ENCODE data around the gene NTRK2. TPM values are rescaled to one million over a fixed set of nuclear protein-coding genes. Genes with fewer than 3 reads are reported as not detected.

NTRK2 gene
- total and polyA plus RNA-seq, 5 experiments from 2014 or later: not detected

GRCh38 chr9:85014292-85014691 is 344.8 kb downstream of the NTRK2 start:
- H3K9me3 Mint-ChIP-seq: no peaks in the 10 kb centered on the region
- peaks cover 5 to 20% (median 12%) of the 10 kb centered on the region in 5 donors for H3K27me3 Mint-ChIP-seq
- ATAC-seq (no peak), DNase-seq (no peak)
- no peak overlapping the region for H3K4me3 Mint-ChIP-seq
- H3K4me1 Mint-ChIP-seq: no peaks in the 10 kb centered on the region
- H3K27ac Mint-ChIP-seq: no peak overlapping the region
- POLR2A ChIA-PET: no interaction called here
- no peaks in the 10 kb centered on the region for H3K36me3 Mint-ChIP-seq

GRCh38 chr9:85016384-85017006 is 347.0 kb downstream of the NTRK2 start:
- POLR2A ChIA-PET: no interaction called here
- H3K27me3 Mint-ChIP-seq: peaks cover 7 to 29% (median 10%) of the 10 kb centered on the region in 5 donors
- ATAC-seq: no peak
- H3K36me3 Mint-ChIP-seq: no peaks in the 10 kb centered on the region
- no peak overlapping the region for H3K27ac Mint-ChIP-seq
- H3K4me3 Mint-ChIP-seq: no peak overlapping the region
- H3K4me1 Mint-ChIP-seq: no peaks in the 10 kb centered on the region
- no peaks in the 10 kb centered on the region for H3K9me3 Mint-ChIP-seq
- no peak for DNase-seq

- H3K4me3 Mint-ChIP-seq: no peak overlapping the region
- no peaks in the 10 kb centered on the region for H3K9me3 Mint-ChIP-seq
- no peaks in the 10 kb centered on the region for H3K36me3 Mint-ChIP-seq
- no peaks in the 10 kb centered on the region for H3K4me1 Mint-ChIP-seq
- H3K27me3 Mint-ChIP-seq: peaks cover 0 to 13% (median 1%) of the 10 kb centered on the region in 5 donors
- peak overlapping the region in 1 of 10 donors; percentile 15 for H3K27ac Mint-ChIP-seq
- DNase-seq (no peak), ATAC-seq (no peak)
- POLR2A ChIA-PET: no interaction called here
Observed at GRCh38 chr9:85020791-85021190, 351.3 kb downstream of the NTRK2 start.

- no peaks in the 10 kb centered on the region for H3K36me3 Mint-ChIP-seq
- ATAC-seq (no peak), DNase-seq (no peak)
- H3K27ac Mint-ChIP-seq: no peak overlapping the region
- no peak overlapping the region for H3K4me3 Mint-ChIP-seq
- H3K27me3 Mint-ChIP-seq: peaks cover 0 to 10% (median 0%) of the 10 kb centered on the region in 5 donors
- no peaks in the 10 kb centered on the region for H3K9me3 Mint-ChIP-seq
- POLR2A ChIA-PET: no interaction called here
- no peaks in the 10 kb centered on the region for H3K4me1 Mint-ChIP-seq
Observed at GRCh38 chr9:85021686-85022085, 352.2 kb downstream of the NTRK2 start.

- Mint-ChIP-seq H3K36me3 (no peaks in the 10 kb centered on the region), H3K27ac (no peak overlapping the region), H3K9me3 (peaks cover 0 to 2% (median 0%) of the 10 kb centered on the region in 9 donors), H3K4me3 (no peak overlapping the region), H3K27me3 (peaks cover 0 to 10% (median 2%) of the 10 kb centered on the region in 5 donors), H3K4me1 (no peaks in the 10 kb centered on the region)
- DNase-seq (no peak), ATAC-seq (no peak)
- POLR2A ChIA-PET: no interaction called here
Observed at GRCh38 chr9:85024374-85024773, 354.8 kb downstream of the NTRK2 start.

DNA sequence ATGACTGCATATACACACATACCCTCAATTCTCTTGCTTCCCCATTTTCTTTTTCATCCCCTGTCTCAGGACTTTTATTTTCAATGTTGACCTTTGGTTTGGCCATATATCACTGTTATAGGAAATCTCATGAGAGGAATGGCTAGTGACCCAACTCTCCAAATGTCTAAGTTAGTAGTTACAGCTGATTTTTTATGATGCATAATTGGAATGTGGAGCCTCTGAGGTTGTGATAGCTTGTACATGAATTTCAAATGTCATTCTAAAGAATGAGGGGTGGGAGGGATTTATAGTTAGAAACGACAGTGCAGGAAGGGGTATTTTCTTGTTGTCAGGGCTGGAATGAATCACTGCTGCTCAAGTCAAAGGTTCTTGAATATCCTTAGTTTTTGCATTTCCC is 356.1 kb downstream of the NTRK2 start:
- no peak overlapping the region for H3K27ac Mint-ChIP-seq
- H3K4me3 Mint-ChIP-seq: no peak overlapping the region
- no peaks in the 10 kb centered on the region for H3K36me3 Mint-ChIP-seq
- DNase-seq: no peak
- no peak for ATAC-seq
- POLR2A ChIA-PET: no interaction called here
- peaks cover 0 to 2% (median 0%) of the 10 kb centered on the region in 9 donors for H3K9me3 Mint-ChIP-seq
- peaks cover 0 to 10% (median 1%) of the 10 kb centered on the region in 5 donors for H3K27me3 Mint-ChIP-seq
- H3K4me1 Mint-ChIP-seq: no peaks in the 10 kb centered on the region

- peaks cover 0 to 9% (median 2%) of the 10 kb centered on the region in 5 donors for H3K27me3 Mint-ChIP-seq
- ATAC-seq: no peak
- POLR2A ChIA-PET: no interaction called here
- H3K4me1 Mint-ChIP-seq: no peaks in the 10 kb centered on the region
- H3K36me3 Mint-ChIP-seq: no peaks in the 10 kb centered on the region
- no peak overlapping the region for H3K4me3 Mint-ChIP-seq
- peaks cover 0 to 10% (median 2%) of the 10 kb centered on the region in 9 donors for H3K9me3 Mint-ChIP-seq
- DNase-seq: no peak
- no peak overlapping the region for H3K27ac Mint-ChIP-seq
Observed at GRCh38 chr9:85027870-85028269, 358.3 kb downstream of the NTRK2 start.

DNA sequence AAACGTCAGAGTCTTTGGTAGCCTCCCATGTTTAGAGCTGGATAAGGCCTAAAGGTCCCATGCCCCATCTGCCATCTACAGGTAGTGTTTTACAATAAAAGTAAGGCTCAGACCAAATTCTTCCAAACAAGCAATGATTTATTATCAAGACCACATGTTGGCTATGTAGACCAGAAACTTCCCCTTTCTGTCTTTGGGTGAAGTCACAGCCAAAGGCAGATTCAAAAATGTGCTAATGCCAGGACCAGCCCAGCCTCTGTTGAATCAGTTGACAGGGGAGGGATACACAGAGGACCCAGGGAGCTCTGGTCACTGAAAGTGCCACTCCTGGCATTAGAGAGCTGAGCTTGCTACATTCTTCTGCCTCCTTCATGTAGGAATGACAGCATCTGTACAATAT is 360.8 kb downstream of the NTRK2 start:
- Mint-ChIP-seq H3K27ac (no peak overlapping the region), H3K36me3 (peaks cover 0 to 6% (median 0%) of the 10 kb centered on the region in 3 donors), H3K9me3 (peaks cover 0 to 11% (median 4%) of the 10 kb centered on the region in 9 donors), H3K4me3 (no peak overlapping the region), H3K27me3 (peaks cover 0 to 17% (median 3%) of the 10 kb centered on the region in 5 donors), H3K4me1 (no peaks in the 10 kb centered on the region)
- no peak for ATAC-seq
- POLR2A ChIA-PET: no interaction called here
- no peak for DNase-seq

DNA sequence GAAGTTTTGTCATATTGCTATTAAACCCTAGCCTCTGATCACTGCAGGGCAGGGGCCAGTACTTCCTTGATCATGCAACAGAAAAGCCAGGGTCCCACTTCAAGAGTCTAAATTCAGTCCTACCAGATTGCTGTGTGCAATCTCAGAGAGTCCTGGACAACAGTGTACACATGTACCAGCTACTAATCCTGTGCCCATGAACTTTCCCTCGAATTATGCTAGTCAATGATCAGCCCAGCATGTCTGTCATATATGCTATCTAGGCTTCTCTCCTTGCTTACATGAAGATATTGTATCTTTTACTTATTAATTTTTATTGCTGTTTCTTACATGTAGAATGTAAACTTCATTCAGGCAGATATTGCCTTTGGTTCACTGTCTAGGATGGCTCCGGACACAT is 367.0 kb downstream of the NTRK2 start:
- POLR2A ChIA-PET: no interaction called here
- Mint-ChIP-seq H3K9me3 (peaks cover 0 to 11% (median 2%) of the 10 kb centered on the region in 9 donors), H3K27me3 (peaks cover 3 to 19% (median 7%) of the 10 kb centered on the region in 5 donors), H3K27ac (peak overlapping the region in 1 of 10 donors; percentile 20), H3K36me3 (peaks cover 0 to 6% (median 0%) of the 10 kb centered on the region in 3 donors), H3K4me3 (no peak overlapping the region), H3K4me1 (no peaks in the 10 kb centered on the region)
- no peak for ATAC-seq
- no peak for DNase-seq

DNA sequence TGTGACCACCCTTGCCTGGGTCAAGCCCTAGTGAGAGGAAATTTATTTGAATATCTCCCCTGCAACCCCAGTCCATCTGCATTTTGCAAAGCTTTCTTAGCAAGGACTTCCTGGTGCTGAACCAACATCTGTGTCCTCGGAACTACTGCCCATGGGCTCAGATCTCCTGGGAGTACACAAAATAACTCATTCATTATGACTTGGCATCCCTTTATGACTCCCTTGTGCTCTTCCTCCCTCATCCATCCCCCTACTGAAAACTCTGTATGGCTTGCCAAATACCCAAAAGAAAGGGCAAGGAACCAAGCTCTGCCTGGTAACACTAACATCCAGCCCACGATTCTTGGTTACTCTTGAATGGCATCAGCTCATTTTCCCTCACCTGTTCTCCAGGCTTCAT is 368.5 kb downstream of the NTRK2 start:
- POLR2A ChIA-PET: no interaction called here
- Mint-ChIP-seq H3K27me3 (peaks cover 2 to 14% (median 7%) of the 10 kb centered on the region in 5 donors), H3K27ac (no peak overlapping the region), H3K4me3 (no peak overlapping the region), H3K9me3 (peaks cover 0 to 6% (median 0%) of the 10 kb centered on the region in 9 donors), H3K4me1 (no peaks in the 10 kb centered on the region), H3K36me3 (peaks cover 0 to 6% (median 0%) of the 10 kb centered on the region in 3 donors)
- DNase-seq (no peak), ATAC-seq (no peak)

DNA sequence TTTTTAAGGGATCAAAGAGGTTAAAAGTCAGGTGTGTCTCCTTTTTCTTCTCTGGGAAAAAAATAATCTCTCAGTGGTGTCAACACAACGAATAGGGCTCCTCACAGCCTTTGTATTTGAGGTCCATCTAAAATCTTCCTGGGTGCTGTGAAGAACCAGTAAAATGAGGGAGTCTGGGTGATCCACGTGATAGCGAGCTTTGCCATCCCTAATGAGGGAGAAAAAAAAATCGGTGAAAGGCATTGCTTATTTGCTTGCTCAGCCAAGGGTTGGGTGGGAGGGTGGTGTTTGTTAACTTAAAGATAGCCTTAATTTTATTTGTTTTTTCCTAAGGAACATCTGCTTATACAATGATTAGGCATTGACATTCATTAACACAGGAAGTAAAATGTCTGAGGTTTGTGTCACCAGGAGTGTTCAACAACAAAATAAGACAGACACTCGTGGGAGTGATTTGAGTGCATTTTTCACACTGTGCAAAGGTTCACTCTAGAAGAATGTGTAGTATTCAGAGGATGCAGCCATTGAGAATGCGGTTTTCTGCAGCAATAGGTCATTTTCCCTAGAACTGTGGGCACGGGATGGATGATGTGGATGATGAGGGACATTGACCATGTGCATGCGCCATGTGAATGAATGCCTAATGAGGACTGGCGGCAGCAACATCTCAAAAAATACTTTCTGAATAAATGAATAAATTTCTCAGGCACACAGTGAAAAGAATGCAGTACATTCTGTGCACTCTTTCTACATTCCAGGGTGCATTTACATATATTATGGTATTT is 369.5 kb downstream of the NTRK2 start:
- no peak overlapping the region for H3K4me3 Mint-ChIP-seq
- no peak for ATAC-seq
- no peak overlapping the region for H3K27ac Mint-ChIP-seq
- POLR2A ChIA-PET: no interaction called here
- DNase-seq: no peak
- H3K27me3 Mint-ChIP-seq: peaks cover 2 to 14% (median 7%) of the 10 kb centered on the region in 5 donors
- peaks cover 0 to 2% (median 0%) of the 10 kb centered on the region in 9 donors for H3K9me3 Mint-ChIP-seq
- no peaks in the 10 kb centered on the region for H3K4me1 Mint-ChIP-seq
- H3K36me3 Mint-ChIP-seq: no peaks in the 10 kb centered on the region

DNA sequence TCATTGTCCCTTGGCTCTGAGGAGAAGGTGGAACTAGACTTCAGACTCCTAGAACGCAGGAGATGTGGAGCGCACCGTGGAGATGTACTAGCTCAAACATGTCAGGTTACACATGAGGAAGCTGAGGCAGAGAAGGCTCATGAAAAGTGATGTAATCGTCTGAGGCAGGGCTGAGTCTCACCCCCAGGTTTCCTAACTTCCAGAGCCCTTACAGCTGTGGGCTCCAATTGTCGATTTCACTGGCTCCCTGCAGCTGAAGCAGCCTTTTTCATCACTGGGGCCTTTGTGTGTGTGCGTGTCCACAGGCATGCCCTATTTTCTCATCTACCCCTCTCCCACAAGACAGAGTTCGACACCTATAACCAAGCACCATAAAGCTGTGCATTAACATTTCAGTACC is 370.6 kb downstream of the NTRK2 start:
- Mint-ChIP-seq H3K27ac (no peak overlapping the region), H3K4me1 (no peaks in the 10 kb centered on the region), H3K4me3 (no peak overlapping the region), H3K9me3 (peaks cover 0 to 2% (median 0%) of the 10 kb centered on the region in 9 donors), H3K36me3 (no peaks in the 10 kb centered on the region), H3K27me3 (peaks cover 0 to 7% (median 6%) of the 10 kb centered on the region in 5 donors)
- ATAC-seq: no peak
- DNase-seq: no peak
- POLR2A ChIA-PET: no interaction called here

GRCh38 chr9:85040821-85041465 is 371.4 kb downstream of the NTRK2 start:
- POLR2A ChIA-PET: no interaction called here
- H3K9me3 Mint-ChIP-seq: peaks cover 0 to 2% (median 0%) of the 10 kb centered on the region in 9 donors
- H3K27me3 Mint-ChIP-seq: peaks cover 0 to 6% (median 3%) of the 10 kb centered on the region in 5 donors
- no peak overlapping the region for H3K4me3 Mint-ChIP-seq
- no peak for DNase-seq
- no peaks in the 10 kb centered on the region for H3K36me3 Mint-ChIP-seq
- no peak overlapping the region for H3K27ac Mint-ChIP-seq
- H3K4me1 Mint-ChIP-seq: no peaks in the 10 kb centered on the region
- no peak for ATAC-seq

Measured in naive thymus-derived CD8-positive, alpha-beta T cell (primary cell).